ENCODE measurements around the gene KICS2. TPM values are rescaled to one million over a fixed set of nuclear protein-coding genes. Genes with fewer than 3 reads are reported as not detected.

KICS2 gene
- total and polyA plus RNA-seq, 9 of the 15 experiments (the other 6 are each of a cell fraction or from before 2014, with no cell fraction given), result 2.3 to 6.4 (median 5.5) TPM

- TF ChIP-seq SFPQ (IDR thresholded peaks at IDR 0.05; ENCODE audit: low read depth, low read length) (no peak), ZEB2 (IDR thresholded peaks at IDR 0.05) (peak; percentile 80; the same call in 1 of the 2 replicates), CBX5 (IDR thresholded peaks at IDR 0.05; ENCODE audit: borderline replicate concordance, low read depth) (no peak), HCFC1 (IDR thresholded peaks at IDR 0.05; ENCODE audit: low read depth, low read length) (peak; percentile 64), ZNF668 (CRISPR knock-in tag; IDR thresholded peaks at IDR 0.05) (0 out of 2 replicates have a peak, but pooled peaks have one; percentile 7), C11orf30 (IDR thresholded peaks at IDR 0.05; ENCODE audit: low read depth) (no peak), ZNF197 (CRISPR knock-in tag; IDR thresholded peaks at IDR 0.05; ENCODE audit: low read depth) (no peak; the same call in 1 of the 2 replicates), ZNF318 (IDR thresholded peaks at IDR 0.05; ENCODE audit: borderline replicate concordance in 1 of 2, low read depth in 1 of 2) (0 out of 4 replicates have a peak, but pooled peaks of 1 of the 2 experiments have one; percentile 39), MTA3 (IDR thresholded peaks at IDR 0.05; ENCODE audit: borderline replicate concordance) (peak; percentile 98), CAMTA2 (CRISPR knock-in tag; conservative IDR thresholded peaks at IDR 0.05) (no peak), CBX1 (IDR thresholded peaks at IDR 0.05; ENCODE audit: low read depth) (peak; percentile 72; the same call in 1 of the 2 replicates), ZNF384 (IDR thresholded peaks at IDR 0.05; ENCODE audit: low read depth, low read length) (no peak), LCOR (CRISPR knock-in tag; IDR thresholded peaks at IDR 0.05) (peak; percentile 82), POLR2H (tag; IDR thresholded peaks at IDR 0.05; ENCODE audit: low read depth) (no peak), PRPF4 (IDR thresholded peaks at IDR 0.05; ENCODE audit: insufficient read depth, low read depth, low read length, poor library complexity, severe bottlenecking) (no peak), PTTG1 (tag; IDR thresholded peaks at IDR 0.05; ENCODE audit: low read depth) (no peak), ZNF175 (CRISPR knock-in tag; IDR thresholded peaks at IDR 0.05; ENCODE audit: low read depth) (peak; percentile 55; the same call in 1 of the 2 replicates), ZBTB17 (CRISPR knock-in tag; IDR thresholded peaks at IDR 0.05) (0 out of 2 replicates have a peak, but pooled peaks have one; percentile 40)
These were observed at the start of gene KICS2 (continued) for GRCh38 chr12:64222009-64222765.

Measured in K562 (cell line).